GM23248 (cell line): ENCODE data around the gene MAFF. TPM values are rescaled to one million over a fixed set of nuclear protein-coding genes. Genes with fewer than 3 reads are reported as not detected.

Experiments
- DNase-seq: peaks from one replicate; pipeline ENCODE4 v3.0.0-alpha.2; 2015
- H2AFZ ChIP-seq: fragments of 200-600 bp; sonication (generic); 2 replicates; pipeline ENCODE4 v1.6.1; 2016; ENCODE audit warnings: antibody characterized with exemption
- H3F3A ChIP-seq: fragments of 200-600 bp; sonication (generic); 2 replicates; pipeline ENCODE4 v1.6.1; 2016; ENCODE audit warnings: mild to moderate bottlenecking, antibody characterized with exemption, mixed run types; ENCODE audit not compliant: insufficient read depth
- H3K27ac ChIP-seq: fragments of 200-600 bp; sonication (generic); 2 replicates; pipeline ENCODE4 v1.5.1; 2016; ENCODE audit warnings: mild to moderate bottlenecking
- H3K27me3 ChIP-seq: fragments of 200-600 bp; sonication (generic); replicated peaks from 2 replicates; pipeline ENCODE4 v1.6.1; 2016; ENCODE audit warnings: mild to moderate bottlenecking; ENCODE audit not compliant: insufficient read depth
- H3K36me3 ChIP-seq: fragments of 200-600 bp; sonication (generic); 2 replicates; pipeline ENCODE4 v1.6.1; 2016; ENCODE audit warnings: low read depth, mild to moderate bottlenecking
- H3K4me1 ChIP-seq: fragments of 200-600 bp; sonication (generic); 2 replicates; pipeline ENCODE4 v1.6.1; 2016; ENCODE audit warnings: mild to moderate bottlenecking; ENCODE audit not compliant: insufficient read depth
- H3K4me2 ChIP-seq: fragments of 200-600 bp; sonication (generic); one replicate; pipeline ENCODE4 v1.6.1; 2016; ENCODE audit warnings: mild to moderate bottlenecking; ENCODE audit not compliant: unreplicated experiment
- H3K4me3 ChIP-seq: fragments of 200-600 bp; sonication (generic); 2 replicates; pipeline ENCODE4 v1.5.1; 2016; ENCODE audit warnings: mild to moderate bottlenecking
- H3K79me2 ChIP-seq: fragments of 200-600 bp; sonication (generic); 2 replicates; pipeline ENCODE4 v1.6.1; 2016; ENCODE audit warnings: mild to moderate bottlenecking; ENCODE audit not compliant: insufficient read depth
- H3K9ac ChIP-seq: fragments of 200-600 bp; sonication (generic); 2 replicates; pipeline ENCODE4 v1.6.1; 2016; ENCODE audit warnings: mild to moderate bottlenecking
- H3K9me2 ChIP-seq: fragments of 200-600 bp; sonication (generic); 2 replicates; pipeline ENCODE4 v1.6.1; 2016; ENCODE audit warnings: mixed run types, mild to moderate bottlenecking, moderate library complexity; ENCODE audit not compliant: insufficient read depth
- H3K9me3 ChIP-seq: fragments of 200-600 bp; sonication (generic); one replicate; pipeline ENCODE4 v1.6.1; 2017; ENCODE audit warnings: low read depth
- H4K20me1 ChIP-seq: fragments of 200-600 bp; sonication (generic); 2 replicates; pipeline ENCODE4 v1.6.0; 2016; ENCODE audit not compliant: insufficient read depth
- EZH2 ChIP-seq: fragments of 200-600 bp; sonication (generic); IDR thresholded peaks from 2 replicates; pipeline ENCODE4 v1.6.1; 2018; ENCODE audit warnings: antibody characterized with exemption, mild to moderate bottlenecking; ENCODE audit not compliant: insufficient read depth, poor library complexity, severe bottlenecking
- EZH2phosphoT487 ChIP-seq: fragments of 200-600 bp; sonication (generic); IDR thresholded peaks from 2 replicates; pipeline ENCODE4 v1.6.1; 2018; ENCODE audit warnings: antibody characterized with exemption, moderate library complexity, mild to moderate bottlenecking, low read depth; ENCODE audit not compliant: insufficient read depth
- WGBS, 2 experiments: methylation state at CpG; one replicate each; pipeline ENCODE4 v1.1.6; 2015 to 2017; ENCODE audit warnings: low lambda C conversion rate in 2 of 2, low coverage in 1 of 2; ENCODE audit errors: missing lambda C conversion rate in 2 of 2; 5-methylcytosine and 5-hydroxymethylcytosine counted together
- in situ Hi-C: fragments of 300-500 bp; cut with MboI; formaldehyde crosslinking; loops from 2 replicates; pipeline ENCODE4 v1.15.0; 2020
- polyA plus RNA-seq: library from polyadenylated mRNA; unstranded; fragments of >200 nt; fragmentation: Nextera tagmentation; extraction: Ambion mirVana; gene quantifications from 2 replicates; pipeline ENCODE4 v1.2.1, GENCODE V29; 2016
- total RNA-seq: library from RNA; depleted of rRNA; stranded (reverse); fragments of >200 nt; shearing (Covaris generic); gene quantifications from 2 replicates; pipeline ENCODE4 v1.2.3, GENCODE V29; 2014

MAFF gene
- total and polyA plus RNA-seq, 2 experiments from 2014 or later: 34.6 to 68.1 TPM

- Histone ChIP-seq H3K79me2 (peaks cover 4% of the 10 kb centered on the region; the same call in 1 of the 2 replicates), H3K4me1 (peaks cover 35% of the 10 kb centered on the region), H4K20me1 (no peaks in the 10 kb centered on the region), H3K27ac (peak overlapping the region; percentile 85), H3K4me3 (no peak overlapping the region), H3K9me2 (no peaks in the 10 kb centered on the region), H3K27me3 (no peaks in the 10 kb centered on the region), H2AFZ (no peak overlapping the region), H3K36me3 (peaks cover 9% of the 10 kb centered on the region; the same call in 1 of the 2 replicates), H3K9me3 (no peaks in the 10 kb centered on the region), H3F3A (peaks cover 24% of the 10 kb centered on the region), H3K9ac (peak overlapping the region; percentile 68), H3K4me2 (peak overlapping the region; percentile 43)
- TF ChIP-seq EZH2phosphoT487: no peak
- TF ChIP-seq EZH2: no peak
- in situ Hi-C loops: no loop called here
- DNase-seq: peak; percentile 94
- WGBS, 2 experiments: 48% methylated on average over 21 to 25 of the region's 25 CpGs
Observed at GRCh38 chr22:38218661-38219622, 17.1 kb downstream of the MAFF start.

GRCh38 chr22:38219632-38220031 is 17.8 kb downstream of the MAFF start:
- Histone ChIP-seq H3K9ac (peak overlapping the region; percentile 68), H3K36me3 (peaks cover 14% of the 10 kb centered on the region; the same call in 1 of the 2 replicates), H3K27ac (peak overlapping the region; percentile 85), H3K79me2 (no peaks in the 10 kb centered on the region; the same call in 1 of the 2 replicates), H3K4me2 (no peak overlapping the region), H2AFZ (no peak overlapping the region), H3K9me2 (no peaks in the 10 kb centered on the region), H3K27me3 (no peaks in the 10 kb centered on the region), H4K20me1 (no peaks in the 10 kb centered on the region), H3F3A (peaks cover 24% of the 10 kb centered on the region), H3K9me3 (no peaks in the 10 kb centered on the region), H3K4me3 (no peak overlapping the region), H3K4me1 (peaks cover 31% of the 10 kb centered on the region)
- 60 to 69% methylated on average over 8 to 10 of the region's 10 CpGs for WGBS, 2 experiments
- DNase-seq: no peak
- in situ Hi-C loops: no loop called here
- TF ChIP-seq EZH2phosphoT487 (no peak), EZH2 (no peak)

- TF ChIP-seq EZH2phosphoT487 (no peak), EZH2 (no peak)
- Histone ChIP-seq H3F3A (peaks cover 24% of the 10 kb centered on the region), H3K36me3 (peaks cover 18% of the 10 kb centered on the region; the same call in 1 of the 2 replicates), H3K4me1 (peaks cover 31% of the 10 kb centered on the region), H3K4me2 (no peak overlapping the region), H3K27ac (peak overlapping the region; percentile 85), H3K9me3 (no peaks in the 10 kb centered on the region), H3K4me3 (no peak overlapping the region), H2AFZ (no peak overlapping the region), H3K27me3 (no peaks in the 10 kb centered on the region), H3K9me2 (no peaks in the 10 kb centered on the region), H3K79me2 (no peaks in the 10 kb centered on the region; the same call in 1 of the 2 replicates), H3K9ac (peak overlapping the region; percentile 68; the same call in 1 of the 2 replicates), H4K20me1 (no peaks in the 10 kb centered on the region)
- DNase-seq: peak; percentile 56
- in situ Hi-C loops: no loop called here
- WGBS, 2 experiments: 61 to 62% methylated on average over 6 to 8 of the region's 8 CpGs
Observed at GRCh38 chr22:38220163-38220562, 18.4 kb downstream of the MAFF start.

- no peaks in the 10 kb centered on the region for H3K9me2 ChIP-seq
- WGBS, 2 experiments: 69 to 71% methylated on average over 16 to 22 of the region's 22 CpGs
- peaks cover 31% of the 10 kb centered on the region for H3K4me1 ChIP-seq
- H3K4me3 ChIP-seq: no peak overlapping the region
- H3K79me2 ChIP-seq: no peaks in the 10 kb centered on the region; the same call in 1 of the 2 replicates
- H3F3A ChIP-seq: peaks cover 24% of the 10 kb centered on the region
- H3K36me3 ChIP-seq: peaks cover 16% of the 10 kb centered on the region; the same call in 1 of the 2 replicates
- H2AFZ ChIP-seq: no peak overlapping the region
- H3K9me3 ChIP-seq: no peaks in the 10 kb centered on the region
- H3K27ac ChIP-seq: peak overlapping the region; percentile 85
- H3K9ac ChIP-seq: peak overlapping the region; percentile 68; the same call in 1 of the 2 replicates
- no peak overlapping the region for H3K4me2 ChIP-seq
- no peaks in the 10 kb centered on the region for H4K20me1 ChIP-seq
- no peaks in the 10 kb centered on the region for H3K27me3 ChIP-seq
- no peak for DNase-seq
- TF ChIP-seq EZH2phosphoT487 (no peak), EZH2 (no peak)
- in situ Hi-C loops: no loop called here
Observed at GRCh38 chr22:38220653-38221386, 19.0 kb downstream of the MAFF start.
